Activated CD4-positive, alpha-beta T cell treated with anti-CD3 and anti-CD28 coated beads, Interleukin-2, amount 10 ng/mL, durations not matched to agents 24 days and 14 days (primary cell): ENCODE results near the gene VGLL4. TPM values are rescaled to one million over a fixed set of nuclear protein-coding genes. Genes with fewer than 3 reads are reported as not detected.
"Not testable (repeated sequence)": the region's sequence is repeated elsewhere in the genome, so short reads cannot be mapped to it uniquely, and the experiment has no call there.

Experiments
- DNase-seq: peaks from one replicate; pipeline ENCODE4 v3.0.0; 2022
- H3K27ac Mint-ChIP-seq: one replicate; pipeline ENCODE4 v1.8.0; 2022; ENCODE audit warnings: mild to moderate bottlenecking, mixed read lengths
- H3K27me3 Mint-ChIP-seq: one replicate; pipeline ENCODE4 v1.8.0; 2022; ENCODE audit warnings: mixed read lengths
- H3K36me3 Mint-ChIP-seq: one replicate; pipeline ENCODE4 v1.8.0; 2022; ENCODE audit warnings: low read depth, mild to moderate bottlenecking, mixed read lengths
- H3K4me1 Mint-ChIP-seq: one replicate; pipeline ENCODE4 v1.8.0; 2021; ENCODE audit warnings: mixed read lengths
- H3K4me3 Mint-ChIP-seq: one replicate; pipeline ENCODE4 v1.8.0; 2022; ENCODE audit warnings: mild to moderate bottlenecking, moderate library complexity, mixed read lengths
- H3K9me3 Mint-ChIP-seq: one replicate; pipeline ENCODE4 v1.8.0; 2021; ENCODE audit warnings: mixed read lengths
- intact Hi-C: fragments of 100-400 bp; cut with micrococcal nuclease; formaldehyde crosslinking; loops from one replicate; pipeline ENCODE4 v1.15.1; 2023
- total RNA-seq: library from RNA; stranded (reverse); gene quantifications from 2 replicates; pipeline ENCODE4 v1.2.3, GENCODE V29; 2022

Gene VGLL4
- total RNA-seq, 1 donor from 2014 or later, result 44.0 TPM

GRCh38 chr3:11526121-11526520 is 117.6 kb downstream of the VGLL4 start:
- H3K9me3 Mint-ChIP-seq, DNase-seq, H3K27me3 Mint-ChIP-seq, H3K36me3 Mint-ChIP-seq, intact Hi-C loops, H3K27ac Mint-ChIP-seq, H3K4me3 Mint-ChIP-seq, H3K4me1 Mint-ChIP-seq: not testable (repeated sequence)

GRCh38 chr3:11523572-11524101 is 120.1 kb downstream of the VGLL4 start:
- Mint-ChIP-seq H3K4me3 (no peak overlapping the region), H3K4me1 (no peaks in the 10 kb centered on the region), H3K27me3 (no peaks in the 10 kb centered on the region), H3K36me3 (peaks cover 6% of the 10 kb centered on the region), H3K9me3 (peaks cover 4% of the 10 kb centered on the region), H3K27ac (no peak overlapping the region)
- intact Hi-C loops, result no loop called here
- no peak for DNase-seq

DNA sequence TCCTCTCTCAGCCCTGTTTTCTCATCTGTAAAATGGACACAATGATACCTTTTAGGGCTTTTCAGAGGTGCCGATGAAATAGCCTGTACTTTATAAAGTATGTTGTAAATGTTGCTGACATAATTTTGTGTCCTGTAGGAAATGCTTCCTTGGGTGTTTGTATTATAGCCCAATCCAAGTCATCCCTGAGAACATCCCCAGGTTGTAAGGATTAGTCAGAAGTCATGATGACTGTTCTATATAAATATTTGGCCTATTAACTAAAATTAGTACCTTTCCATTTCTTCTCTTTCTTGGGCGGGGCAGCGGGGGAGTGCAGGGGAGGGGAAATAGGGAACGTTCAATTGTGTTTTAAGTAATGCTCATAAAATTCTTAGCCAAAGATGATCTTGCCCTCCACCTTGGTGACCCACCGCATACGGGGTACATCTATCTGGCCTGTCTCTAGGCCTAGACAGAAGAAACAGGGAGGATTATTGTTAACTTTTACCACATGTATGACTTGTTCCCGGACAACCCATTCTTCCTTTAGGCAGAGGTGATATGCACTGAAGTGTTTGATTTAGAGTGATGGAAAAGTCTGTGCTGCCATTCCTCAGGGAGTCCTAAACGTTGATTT is 120.7 kb downstream of the VGLL4 start:
- peaks cover 3% of the 10 kb centered on the region for H3K9me3 Mint-ChIP-seq
- no peak for DNase-seq
- intact Hi-C loops, result no loop called here
- no peak overlapping the region for H3K4me3 Mint-ChIP-seq
- H3K27me3 Mint-ChIP-seq, result no peaks in the 10 kb centered on the region
- H3K27ac Mint-ChIP-seq, result no peak overlapping the region
- H3K36me3 Mint-ChIP-seq, result peaks cover 4% of the 10 kb centered on the region
- H3K4me1 Mint-ChIP-seq, result no peaks in the 10 kb centered on the region

- intact Hi-C loops, result no loop called here
- no peak overlapping the region for H3K27ac Mint-ChIP-seq
- H3K4me3 Mint-ChIP-seq, result no peak overlapping the region
- H3K9me3 Mint-ChIP-seq, result no peaks in the 10 kb centered on the region
- no peaks in the 10 kb centered on the region for H3K27me3 Mint-ChIP-seq
- no peaks in the 10 kb centered on the region for H3K4me1 Mint-ChIP-seq
- no peak for DNase-seq
- peaks cover 1% of the 10 kb centered on the region for H3K36me3 Mint-ChIP-seq
Measured at GRCh38 chr3:11522398-11522715, 121.4 kb downstream of the VGLL4 start.

GRCh38 chr3:11521167-11521566 is 122.5 kb downstream of the VGLL4 start:
- H3K4me3 Mint-ChIP-seq, result no peak overlapping the region
- intact Hi-C loops, result no loop called here
- H3K36me3 Mint-ChIP-seq, result no peaks in the 10 kb centered on the region
- no peaks in the 10 kb centered on the region for H3K27me3 Mint-ChIP-seq
- no peak overlapping the region for H3K27ac Mint-ChIP-seq
- H3K4me1 Mint-ChIP-seq, result no peaks in the 10 kb centered on the region
- no peaks in the 10 kb centered on the region for H3K9me3 Mint-ChIP-seq
- DNase-seq, result no peak

GRCh38 chr3:11517601-11518000 is 126.1 kb downstream of the VGLL4 start:
- no peaks in the 10 kb centered on the region for H3K27me3 Mint-ChIP-seq
- no peak overlapping the region for H3K4me3 Mint-ChIP-seq
- H3K27ac Mint-ChIP-seq, result no peak overlapping the region
- H3K4me1 Mint-ChIP-seq, result peaks cover 8% of the 10 kb centered on the region
- no peaks in the 10 kb centered on the region for H3K36me3 Mint-ChIP-seq
- H3K9me3 Mint-ChIP-seq, result no peaks in the 10 kb centered on the region
- DNase-seq, result no peak
- intact Hi-C loops, result no loop called here

GRCh38 chr3:11514191-11514821 is 129.4 kb downstream of the VGLL4 start:
- DNase-seq, result no peak
- Mint-ChIP-seq H3K9me3 (no peaks in the 10 kb centered on the region), H3K27ac (no peak overlapping the region), H3K36me3 (no peaks in the 10 kb centered on the region), H3K4me1 (peaks cover 11% of the 10 kb centered on the region), H3K27me3 (no peaks in the 10 kb centered on the region), H3K4me3 (no peak overlapping the region)
- intact Hi-C loops, result no loop called here

DNA sequence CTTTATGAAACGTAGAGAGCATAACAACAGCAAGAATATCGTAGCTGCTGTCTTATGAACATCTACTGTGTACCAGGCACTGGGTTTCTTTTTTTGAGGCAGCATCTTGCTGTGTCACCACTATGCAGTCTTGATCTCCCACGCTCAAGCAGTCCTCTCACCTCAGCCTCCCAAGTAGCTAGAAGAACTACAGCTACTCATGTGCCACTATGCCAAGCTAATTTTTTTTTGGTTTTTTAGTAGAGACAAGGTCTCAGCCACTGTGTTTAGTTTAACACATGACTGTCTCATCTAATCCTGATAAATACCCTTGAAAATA is 129.9 kb downstream of the VGLL4 start:
- H3K27ac Mint-ChIP-seq, result no peak overlapping the region
- no peaks in the 10 kb centered on the region for H3K27me3 Mint-ChIP-seq
- intact Hi-C loops, result no loop called here
- DNase-seq, result no peak
- H3K4me3 Mint-ChIP-seq, result no peak overlapping the region
- no peaks in the 10 kb centered on the region for H3K36me3 Mint-ChIP-seq
- H3K4me1 Mint-ChIP-seq, result peaks cover 11% of the 10 kb centered on the region
- no peaks in the 10 kb centered on the region for H3K9me3 Mint-ChIP-seq

DNA sequence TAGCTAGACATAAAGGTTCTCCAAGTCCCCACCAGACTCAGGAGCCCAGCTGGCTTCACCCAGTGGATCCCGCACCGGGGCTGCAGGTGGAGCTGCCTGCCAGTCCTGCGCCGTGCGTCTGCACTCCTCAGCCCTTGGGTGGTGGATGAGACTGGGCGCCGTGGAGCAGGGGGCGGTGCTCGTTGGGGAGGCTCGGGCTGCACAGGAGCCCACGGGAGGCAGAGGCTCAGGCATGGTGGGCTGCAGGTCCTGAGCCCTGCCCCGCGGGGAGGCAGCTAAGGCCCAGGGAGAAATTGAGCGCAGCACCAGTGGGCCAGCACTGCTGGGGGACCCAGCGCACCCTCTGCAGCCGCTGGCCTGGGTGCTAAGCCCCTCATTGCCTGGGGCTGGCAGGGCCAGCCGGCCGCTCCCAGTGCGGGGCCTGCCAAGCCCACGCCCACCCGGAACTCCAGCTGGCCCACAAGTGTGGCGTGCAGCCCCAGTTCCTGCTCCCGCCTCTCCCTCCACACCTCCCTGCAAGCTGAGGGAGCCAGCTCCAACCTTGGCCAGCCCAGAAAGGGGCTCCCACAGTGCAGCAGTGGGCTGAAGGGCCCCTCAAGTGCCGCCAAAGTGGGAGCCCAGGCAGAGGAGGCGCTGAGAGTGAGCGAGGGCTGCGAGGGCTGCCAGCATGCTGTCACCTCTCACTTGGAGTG is 130.4 kb downstream of the VGLL4 start:
- H3K27ac Mint-ChIP-seq, DNase-seq, intact Hi-C loops, H3K27me3 Mint-ChIP-seq, H3K36me3 Mint-ChIP-seq, H3K4me3 Mint-ChIP-seq, H3K9me3 Mint-ChIP-seq: not testable (repeated sequence)
- H3K4me1 Mint-ChIP-seq, result peaks cover 11% of the 10 kb centered on the region

GRCh38 chr3:11511606-11512005 is 132.1 kb downstream of the VGLL4 start:
- peaks cover 11% of the 10 kb centered on the region for H3K4me1 Mint-ChIP-seq
- DNase-seq, H3K9me3 Mint-ChIP-seq, H3K27me3 Mint-ChIP-seq, H3K4me3 Mint-ChIP-seq, intact Hi-C loops, H3K27ac Mint-ChIP-seq, H3K36me3 Mint-ChIP-seq: not testable (repeated sequence)

GRCh38 chr3:11510356-11510755 is 133.4 kb downstream of the VGLL4 start:
- H3K27me3 Mint-ChIP-seq, result no peaks in the 10 kb centered on the region
- intact Hi-C loops, result no loop called here
- H3K9me3 Mint-ChIP-seq, result no peaks in the 10 kb centered on the region
- H3K27ac Mint-ChIP-seq, result peak overlapping the region; percentile 35
- no peaks in the 10 kb centered on the region for H3K36me3 Mint-ChIP-seq
- no peak for DNase-seq
- peaks cover 11% of the 10 kb centered on the region for H3K4me1 Mint-ChIP-seq
- no peak overlapping the region for H3K4me3 Mint-ChIP-seq

DNA sequence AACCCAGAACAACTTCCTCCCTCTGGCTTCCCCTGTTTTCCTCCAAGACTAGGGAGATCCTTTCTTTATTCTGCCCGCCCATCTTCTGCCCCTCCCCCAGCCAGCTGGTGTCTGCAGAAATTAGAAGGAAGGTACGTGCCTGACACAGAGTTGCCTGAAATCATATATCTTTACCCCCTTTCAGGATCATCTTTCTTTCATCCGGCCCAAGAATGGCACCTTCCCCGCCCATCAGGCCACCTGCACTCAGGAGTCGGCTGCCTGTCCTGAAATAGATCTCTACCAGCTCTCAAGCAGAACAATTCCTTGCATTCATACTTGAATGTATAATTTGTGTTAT is 133.7 kb downstream of the VGLL4 start:
- H3K36me3 Mint-ChIP-seq, result no peaks in the 10 kb centered on the region
- intact Hi-C loops, result no loop called here
- peak overlapping the region; percentile 35 for H3K27ac Mint-ChIP-seq
- DNase-seq, result no peak
- H3K4me3 Mint-ChIP-seq, result no peak overlapping the region
- H3K4me1 Mint-ChIP-seq, result peaks cover 11% of the 10 kb centered on the region
- H3K27me3 Mint-ChIP-seq, result no peaks in the 10 kb centered on the region
- no peaks in the 10 kb centered on the region for H3K9me3 Mint-ChIP-seq

- peaks cover 9% of the 10 kb centered on the region for H3K4me1 Mint-ChIP-seq
- no peak overlapping the region for H3K27ac Mint-ChIP-seq
- intact Hi-C loops, result no loop called here
- no peaks in the 10 kb centered on the region for H3K9me3 Mint-ChIP-seq
- H3K36me3 Mint-ChIP-seq, result no peaks in the 10 kb centered on the region
- DNase-seq, result no peak
- no peaks in the 10 kb centered on the region for H3K27me3 Mint-ChIP-seq
- no peak overlapping the region for H3K4me3 Mint-ChIP-seq
Measured at GRCh38 chr3:11509173-11510000, 134.3 kb downstream of the VGLL4 start.
